Suprapubic skin (tissue), 4 donors: Measurements from ENCODE around the gene MMP21.

Source experiments
- POLR2A ChIP-seq, 2 donors: fragments of 450-650 bp; IDR thresholded peaks; one replicate each; pipeline ENCODE4 v1.6.1; 2017; ENCODE audit warnings: antibody characterized with exemption in 2 of 2, mild to moderate bottlenecking in 2 of 2, moderate library complexity in 2 of 2
- POLR2AphosphoS5 ChIP-seq, 3 donors: sonication (generic); formaldehyde crosslinking; IDR thresholded peaks; one replicate each; pipeline ENCODE4 v1.6.1; 2017; ENCODE audit warnings: antibody characterized with exemption in 3 of 3
- TF ChIP-seq, protein P1 (sequence below), 2 donors: fragments of 200-600 bp in 1 of 2; fragments of 450-650 bp in 1 of 2; sonication (generic) in 1 of 2; IDR thresholded peaks; one replicate each; pipeline ENCODE4 v1.5.1; 2016 to 2019; ENCODE audit warnings: antibody characterized with exemption in 2 of 2, mild to moderate bottlenecking in 1 of 2, moderate library complexity in 1 of 2

DNA sequence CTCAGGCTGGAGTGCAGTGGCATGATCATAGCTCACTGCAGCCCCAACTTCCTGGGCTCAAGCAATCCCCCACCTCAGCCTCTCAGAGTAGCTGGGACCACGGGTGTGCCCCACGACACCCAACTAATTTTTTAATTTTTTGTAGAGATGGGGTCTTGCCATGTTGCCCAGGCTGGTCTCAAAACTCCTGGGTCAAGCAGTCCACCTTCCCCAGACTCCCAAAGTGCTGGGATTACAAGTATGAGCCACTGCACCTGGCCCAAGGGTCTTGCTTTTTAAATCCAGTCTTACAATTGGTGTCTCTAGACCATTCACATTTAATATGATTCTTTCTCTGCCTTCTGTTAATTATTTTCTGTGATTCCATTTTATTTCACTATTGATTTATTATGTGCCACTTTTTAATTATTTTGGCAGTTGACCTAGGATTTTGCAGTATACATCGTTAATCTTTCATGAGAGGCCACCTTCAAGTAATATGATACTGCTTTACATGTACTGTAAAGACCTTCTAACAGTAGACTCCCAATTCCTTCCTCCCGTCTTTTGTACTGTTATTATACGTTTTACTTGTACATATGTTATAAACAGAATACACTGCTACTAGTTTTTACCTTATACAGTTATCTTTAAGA is 18.7 kb downstream of the MMP21 start:
- TF ChIP-seq, protein P1, sequence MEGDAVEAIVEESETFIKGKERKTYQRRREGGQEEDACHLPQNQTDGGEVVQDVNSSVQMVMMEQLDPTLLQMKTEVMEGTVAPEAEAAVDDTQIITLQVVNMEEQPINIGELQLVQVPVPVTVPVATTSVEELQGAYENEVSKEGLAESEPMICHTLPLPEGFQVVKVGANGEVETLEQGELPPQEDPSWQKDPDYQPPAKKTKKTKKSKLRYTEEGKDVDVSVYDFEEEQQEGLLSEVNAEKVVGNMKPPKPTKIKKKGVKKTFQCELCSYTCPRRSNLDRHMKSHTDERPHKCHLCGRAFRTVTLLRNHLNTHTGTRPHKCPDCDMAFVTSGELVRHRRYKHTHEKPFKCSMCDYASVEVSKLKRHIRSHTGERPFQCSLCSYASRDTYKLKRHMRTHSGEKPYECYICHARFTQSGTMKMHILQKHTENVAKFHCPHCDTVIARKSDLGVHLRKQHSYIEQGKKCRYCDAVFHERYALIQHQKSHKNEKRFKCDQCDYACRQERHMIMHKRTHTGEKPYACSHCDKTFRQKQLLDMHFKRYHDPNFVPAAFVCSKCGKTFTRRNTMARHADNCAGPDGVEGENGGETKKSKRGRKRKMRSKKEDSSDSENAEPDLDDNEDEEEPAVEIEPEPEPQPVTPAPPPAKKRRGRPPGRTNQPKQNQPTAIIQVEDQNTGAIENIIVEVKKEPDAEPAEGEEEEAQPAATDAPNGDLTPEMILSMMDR (IDR thresholded peaks at IDR 0.05), result no peak
- no peak for TF ChIP-seq POLR2A (IDR thresholded peaks at IDR 0.05)
- TF ChIP-seq POLR2AphosphoS5 (IDR thresholded peaks at IDR 0.05), result no peak
